GM23248 (cell line): ENCODE measurements around the gene TNFRSF13B.

ENCODE experiments used
- EZH2 ChIP-seq: fragments of 200-600 bp; sonication (generic); IDR thresholded peaks from 2 replicates; pipeline ENCODE4 v1.6.1; 2018; ENCODE audit warnings: antibody characterized with exemption, mild to moderate bottlenecking; ENCODE audit not compliant: insufficient read depth, poor library complexity, severe bottlenecking
- EZH2phosphoT487 ChIP-seq: fragments of 200-600 bp; sonication (generic); IDR thresholded peaks from 2 replicates; pipeline ENCODE4 v1.6.1; 2018; ENCODE audit warnings: antibody characterized with exemption, moderate library complexity, mild to moderate bottlenecking, low read depth; ENCODE audit not compliant: insufficient read depth

DNA sequence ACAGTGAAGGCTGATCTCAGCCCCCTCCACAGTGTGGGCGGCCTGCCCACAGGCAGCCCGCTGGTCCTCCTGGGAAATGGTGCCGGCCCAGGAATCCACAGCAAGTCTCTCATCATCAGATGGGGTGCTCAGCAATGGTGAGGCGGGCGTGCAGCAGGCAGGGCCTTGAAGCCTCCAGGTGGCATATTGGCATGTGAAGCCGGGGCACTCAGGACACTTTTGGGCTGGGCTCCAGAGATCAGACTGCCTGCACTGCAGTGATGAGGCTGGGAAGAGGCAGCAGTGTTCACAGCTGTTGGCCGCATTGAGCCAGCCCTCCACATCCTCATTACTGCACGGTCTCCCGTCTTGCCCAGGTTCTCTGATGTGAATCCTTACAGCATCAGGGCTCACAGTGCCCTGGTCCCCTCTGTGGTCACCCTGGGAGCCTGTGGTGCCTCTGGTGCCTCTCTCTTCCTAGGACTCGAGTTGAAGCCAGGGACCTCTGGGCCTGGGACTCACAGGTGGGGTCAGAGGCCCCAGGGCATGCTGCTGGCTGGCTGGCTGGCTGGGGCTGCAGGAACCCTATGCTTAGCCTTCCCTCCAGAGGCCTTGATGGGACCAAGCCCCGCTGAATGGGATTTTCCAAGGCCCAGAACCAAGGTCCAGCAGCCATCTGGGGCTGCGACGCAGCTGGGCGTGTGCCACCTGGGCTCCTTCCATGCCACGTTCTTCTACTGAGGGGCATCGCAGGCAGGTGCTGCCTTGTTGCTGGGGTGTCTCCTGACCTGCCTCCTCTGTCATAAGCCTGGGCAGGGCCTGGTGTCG is 48.6 kb downstream of the TNFRSF13B start:
- TF ChIP-seq EZH2 (no peak), EZH2phosphoT487 (no peak)
